Measurements from ENCODE around the gene BRSK1. TPM values are rescaled to one million over a fixed set of nuclear protein-coding genes. Genes with fewer than 3 reads are reported as not detected.

Gene BRSK1
- total RNA-seq, 1 donor from 2014 or later = 223 TPM

- TF ChIP-seq CTCF (IDR thresholded peaks at IDR 0.05; ENCODE audit: partially characterized antibody, unreplicated experiment) = no peak
- peaks cover 2% of the 10 kb centered on the region for H3K9me3 Mint-ChIP-seq (ENCODE audit: unreplicated experiment)
- no peak overlapping the region for H3K4me3 Mint-ChIP-seq (ENCODE audit: unreplicated experiment)
- H3K27me3 Mint-ChIP-seq (ENCODE audit: unreplicated experiment) = peaks cover 8% of the 10 kb centered on the region
- peaks cover 7% of the 10 kb centered on the region for H3K4me1 Mint-ChIP-seq (ENCODE audit: low read depth, unreplicated experiment)
- no peak for DNase-seq
- H3K36me3 Mint-ChIP-seq (ENCODE audit: unreplicated experiment) = no peaks in the 10 kb centered on the region
- no peak overlapping the region for H3K27ac Mint-ChIP-seq (ENCODE audit: unreplicated experiment)
These were observed 13.5 kb downstream of the BRSK1 start for GRCh38 chr19:55297267-55297666.

GRCh38 chr19:55299991-55300390 is 16.2 kb downstream of the BRSK1 start:
- Mint-ChIP-seq H3K4me1 (ENCODE audit: low read depth, unreplicated experiment) (peaks cover 7% of the 10 kb centered on the region), H3K9me3 (ENCODE audit: unreplicated experiment) (peaks cover 2% of the 10 kb centered on the region), H3K27ac (ENCODE audit: unreplicated experiment) (no peak overlapping the region), H3K27me3 (ENCODE audit: unreplicated experiment) (peaks cover 8% of the 10 kb centered on the region), H3K4me3 (ENCODE audit: unreplicated experiment) (no peak overlapping the region), H3K36me3 (ENCODE audit: unreplicated experiment) (no peaks in the 10 kb centered on the region)
- no peak for DNase-seq
- TF ChIP-seq CTCF (IDR thresholded peaks at IDR 0.05; ENCODE audit: partially characterized antibody, unreplicated experiment) = no peak

GRCh38 chr19:55300886-55301458 is 17.2 kb downstream of the BRSK1 start:
- DNase-seq = no peak
- Mint-ChIP-seq H3K27ac (ENCODE audit: unreplicated experiment) (peak overlapping the region; percentile 72), H3K4me1 (ENCODE audit: low read depth, unreplicated experiment) (peaks cover 7% of the 10 kb centered on the region), H3K36me3 (ENCODE audit: unreplicated experiment) (no peaks in the 10 kb centered on the region), H3K27me3 (ENCODE audit: unreplicated experiment) (peaks cover 10% of the 10 kb centered on the region), H3K4me3 (ENCODE audit: unreplicated experiment) (peak overlapping the region; percentile 52), H3K9me3 (ENCODE audit: unreplicated experiment) (peaks cover 2% of the 10 kb centered on the region)
- TF ChIP-seq CTCF (IDR thresholded peaks at IDR 0.05; ENCODE audit: partially characterized antibody, unreplicated experiment) = no peak

- Mint-ChIP-seq H3K4me3 (ENCODE audit: unreplicated experiment) (peak overlapping the region; percentile 52), H3K27me3 (ENCODE audit: unreplicated experiment) (peaks cover 8% of the 10 kb centered on the region), H3K36me3 (ENCODE audit: unreplicated experiment) (no peaks in the 10 kb centered on the region), H3K9me3 (ENCODE audit: unreplicated experiment) (peaks cover 2% of the 10 kb centered on the region), H3K4me1 (ENCODE audit: low read depth, unreplicated experiment) (peaks cover 7% of the 10 kb centered on the region), H3K27ac (ENCODE audit: unreplicated experiment) (peak overlapping the region; percentile 80)
- TF ChIP-seq CTCF (IDR thresholded peaks at IDR 0.05; ENCODE audit: partially characterized antibody, unreplicated experiment) = peak; percentile 99
- DNase-seq = peak; percentile 95
These were observed 17.9 kb downstream of the BRSK1 start for GRCh38 chr19:55301459-55302317.

DNA sequence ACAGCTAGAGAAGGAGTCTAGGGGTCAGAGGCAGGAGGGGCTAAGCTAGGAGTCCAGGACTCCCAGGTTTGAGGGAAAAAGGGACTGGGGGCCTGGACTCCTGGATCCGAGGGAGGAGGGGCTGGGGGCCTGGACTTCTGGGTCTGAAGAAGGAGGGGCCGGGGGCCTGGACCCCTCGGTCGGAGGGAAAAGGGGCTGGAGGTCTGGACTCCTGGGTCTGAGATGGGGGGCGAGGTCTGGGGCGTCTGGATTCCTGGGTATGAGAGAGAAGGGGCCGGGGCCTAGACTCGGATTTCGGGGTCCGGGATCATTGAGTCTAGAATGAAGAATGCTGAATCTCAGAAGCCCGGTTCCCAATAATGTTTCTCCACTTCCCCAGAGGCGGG is 18.5 kb downstream of the BRSK1 start:
- peaks cover 8% of the 10 kb centered on the region for H3K27me3 Mint-ChIP-seq (ENCODE audit: unreplicated experiment)
- no peaks in the 10 kb centered on the region for H3K36me3 Mint-ChIP-seq (ENCODE audit: unreplicated experiment)
- no peak overlapping the region for H3K4me3 Mint-ChIP-seq (ENCODE audit: unreplicated experiment)
- peaks cover 7% of the 10 kb centered on the region for H3K4me1 Mint-ChIP-seq (ENCODE audit: low read depth, unreplicated experiment)
- no peak for TF ChIP-seq CTCF (IDR thresholded peaks at IDR 0.05; ENCODE audit: partially characterized antibody, unreplicated experiment)
- no peak overlapping the region for H3K27ac Mint-ChIP-seq (ENCODE audit: unreplicated experiment)
- peaks cover 3% of the 10 kb centered on the region for H3K9me3 Mint-ChIP-seq (ENCODE audit: unreplicated experiment)
- no peak for DNase-seq

All from glutamatergic neuron (in vitro differentiated cells).